ENCODE data around the gene PRR36. TPM values are rescaled to one million over a fixed set of nuclear protein-coding genes. Genes with fewer than 3 reads are reported as not detected.

PRR36 gene
- total and polyA plus RNA-seq, 2 donors (not counting 1 experiment from before 2014, with no cell fraction given), result 0.01 TPM; not detected in 1

GRCh38 chr19:7850945-7851622 is 23.1 kb downstream of the PRR36 start:
- H3K27ac Mint-ChIP-seq, result no peak overlapping the region
- WGBS (ENCODE audit: insufficient coverage), result 95% methylated on average over 12 of the region's 19 CpGs
- no peak for TF ChIP-seq EZH2 (IDR thresholded peaks at IDR 0.05; ENCODE audit: borderline replicate concordance, insufficient read depth, low read depth, low read length, poor library complexity, severe bottlenecking)
- no peak for TF ChIP-seq CTCF (IDR thresholded peaks at IDR 0.05)
- ChIA-PET POLR2A (no interaction called here), CTCF (no interaction called here)
- no peak for DNase-seq
- H3K4me3 Mint-ChIP-seq, result no peak overlapping the region
- Histone ChIP-seq H3K4me1 (ENCODE audit: control insufficient read depth in 2 of 2, insufficient read depth in 2 of 2, low read length in 2 of 2) (peaks cover 6 to 7% of the 10 kb centered on the region in 2 donors), H3K9me3 (ENCODE audit: control extremely low read depth in 1 of 3, control insufficient read depth in 2 of 3, insufficient read depth in 1 of 3, low read length in 2 of 3) (peaks cover 0 to 3% (median 0%) of the 10 kb centered on the region in 3 donors), H4K20me1 (ENCODE audit: control insufficient read depth, insufficient read depth, low read length, poor library complexity, severe bottlenecking) (no peaks in the 10 kb centered on the region), H2AFZ (ENCODE audit: insufficient read depth, low read depth, low read length, poor library complexity, severe bottlenecking) (no peak overlapping the region), H3K36me3 (replicated peaks in 1 of 2; ENCODE audit: control extremely low read depth in 1 of 2, control insufficient read depth in 1 of 2, extremely low read depth in 1 of 2, insufficient read depth in 2 of 2, low read length in 1 of 2) (no peaks in the 10 kb centered on the region), H3K4me2 (replicated peaks; ENCODE audit: low read depth, low read length, poor library complexity, severe bottlenecking) (no peak overlapping the region), H3K27me3 (replicated peaks in 1 of 4; ENCODE audit: control extremely low read depth in 1 of 4, control insufficient read depth in 3 of 4, insufficient read depth in 4 of 4, low read length in 3 of 4) (peaks cover 0 to 15% (median 0%) of the 10 kb centered on the region in 4 experiments), H3K27ac (ENCODE audit: low read length in 2 of 2) (no peak overlapping the region), H3K79me2 (ENCODE audit: control insufficient read depth, insufficient read depth, low read length) (no peaks in the 10 kb centered on the region), H3K9ac (ENCODE audit: low read length) (no peak overlapping the region), H3K4me3 (ENCODE audit: control extremely low read depth in 1 of 5, extremely low read depth in 1 of 5, insufficient read depth in 1 of 5, low read depth in 2 of 5, low read length in 4 of 5) (no peak overlapping the region)
- intact Hi-C loops (cut with micrococcal nuclease), result loop anchor here (5.0 kb wide), 1 partner anchor 91 kb away; the partner anchor contains the start of gene TIMM44
- H3K9me3 Mint-ChIP-seq (ENCODE audit: insufficient read depth), result no peaks in the 10 kb centered on the region
- peaks cover 8% of the 10 kb centered on the region for H3K4me1 Mint-ChIP-seq
- H3K27me3 Mint-ChIP-seq, result peaks cover 3% of the 10 kb centered on the region
- ATAC-seq (ENCODE audit: low read depth), result no peak
